ENCODE results near the gene MB21D2.
"Not testable (repeated sequence)": the region's sequence is repeated elsewhere in the genome, so short reads cannot be mapped to it uniquely, and the experiment has no call there.

MB21D2 gene

GRCh38 chr3:192858849-192859585, 58.6 kb downstream of the MB21D2 start:
- no peak for DNase-seq (ENCODE audit: low read depth)

DNA sequence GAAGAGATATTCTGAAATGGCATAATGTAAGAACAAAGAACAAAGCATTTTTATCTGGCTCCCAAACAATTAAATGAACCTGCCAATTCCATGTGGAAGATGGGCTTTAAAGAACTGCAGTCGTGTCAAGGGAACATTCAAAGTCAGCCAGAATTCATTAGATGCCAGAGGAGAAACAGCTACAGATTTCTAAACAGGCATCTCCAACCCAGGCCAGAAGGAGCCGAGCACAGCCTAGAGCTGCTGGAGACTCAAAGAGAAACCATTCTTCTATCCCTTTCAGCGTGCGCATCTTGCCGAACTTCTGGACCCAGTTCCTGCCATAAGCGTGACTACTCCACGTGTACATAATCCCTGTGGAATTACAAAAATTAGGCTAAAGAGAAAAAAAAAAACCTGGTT, 60.4 kb downstream of the MB21D2 start:
- DNase-seq (ENCODE audit: low read depth) = no peak

- no peak for DNase-seq (ENCODE audit: low read depth)
Observed at GRCh38 chr3:192855434-192855833, 62.2 kb downstream of the MB21D2 start.

DNA sequence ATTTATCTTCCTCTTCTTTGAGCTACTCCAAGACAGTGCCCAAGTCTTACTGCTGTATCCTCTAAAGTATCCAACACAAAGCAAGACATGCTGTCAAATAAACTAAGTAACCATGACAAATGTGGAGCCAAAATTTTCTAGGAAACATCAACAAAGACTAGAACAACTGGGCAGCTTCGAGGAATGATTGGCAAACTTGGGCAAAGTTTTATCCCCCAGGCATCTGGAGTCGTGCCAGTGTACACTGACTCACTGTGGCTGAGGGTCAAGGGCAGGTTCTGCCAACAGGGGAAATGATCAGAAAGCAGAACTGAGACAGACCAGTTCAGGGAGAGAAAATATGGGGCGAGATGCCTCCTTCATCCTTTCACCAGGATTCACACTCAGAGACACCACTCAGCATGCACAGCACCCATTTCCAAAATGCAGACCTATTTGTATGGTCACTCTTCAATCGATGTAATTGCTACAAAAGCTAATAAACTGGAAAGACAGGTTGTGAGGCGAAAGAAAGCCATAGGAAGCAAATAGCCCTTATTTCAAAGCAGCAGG, 65.8 kb downstream of the MB21D2 start:
- no peak for DNase-seq (ENCODE audit: low read depth)

GRCh38 chr3:192850451-192850981, 67.1 kb downstream of the MB21D2 start:
- DNase-seq (ENCODE audit: low read depth) = no peak

DNA sequence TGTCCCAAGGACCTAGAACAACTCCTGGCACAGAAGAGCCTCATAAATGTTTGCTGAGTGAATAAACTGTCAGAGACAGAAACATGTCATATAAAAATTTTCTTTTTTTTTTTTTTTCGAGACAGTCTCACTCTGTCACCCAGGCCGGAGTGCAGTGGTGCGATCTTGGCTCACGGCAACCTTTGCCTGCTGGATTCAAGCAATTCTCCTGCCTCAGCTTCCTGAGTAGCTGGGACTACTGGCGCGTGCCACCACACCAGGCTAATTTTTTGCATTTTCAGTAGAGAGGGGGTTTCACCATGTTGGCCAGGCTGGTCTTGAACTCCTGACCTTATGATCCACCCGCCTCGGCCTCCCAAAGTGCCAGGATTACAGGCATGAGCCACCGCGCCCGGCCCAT, 67.8 kb downstream of the MB21D2 start:
- DNase-seq (ENCODE audit: low read depth) = not testable (repeated sequence)

DNA sequence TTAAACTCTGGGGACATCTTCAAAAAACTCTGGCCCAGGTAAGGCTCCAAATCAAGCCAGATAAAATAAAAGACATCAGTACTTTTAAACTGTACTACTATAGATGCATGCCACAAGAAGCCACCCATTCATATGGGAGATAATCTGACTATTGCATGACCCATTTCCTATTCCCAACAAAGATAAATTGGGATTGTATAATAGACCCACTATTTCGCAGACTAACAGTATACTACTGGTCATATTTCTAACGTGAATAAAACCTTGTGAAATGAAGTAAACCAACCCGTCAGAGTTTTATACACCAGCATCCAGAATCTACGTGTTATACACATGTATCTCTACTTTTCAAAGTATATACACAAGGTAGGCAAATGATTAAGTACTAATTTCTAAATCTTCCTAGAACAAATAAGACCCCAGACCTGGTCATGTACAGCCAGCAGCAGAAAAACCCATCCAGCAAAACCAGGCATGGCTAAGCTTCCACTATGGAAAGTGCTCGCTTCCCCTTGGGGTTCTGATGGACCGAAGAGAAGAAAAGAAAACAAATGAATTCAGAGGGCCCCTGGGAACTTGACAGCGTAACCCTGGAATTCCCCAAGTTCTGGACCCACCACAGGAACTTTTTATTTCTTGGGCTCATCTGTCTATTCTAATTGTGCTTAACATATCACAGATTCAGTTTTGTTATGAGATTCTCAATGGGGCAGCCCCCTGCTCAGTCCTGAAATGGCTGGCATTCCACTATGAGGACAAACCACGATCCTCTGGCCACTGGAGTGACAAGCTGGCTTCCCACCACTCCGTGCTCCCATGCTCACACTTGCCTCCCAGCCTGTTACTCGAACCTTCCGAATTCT, 69.1 kb downstream of the MB21D2 start:
- DNase-seq (ENCODE audit: low read depth) = no peak

GRCh38 chr3:192847941-192848340, 69.7 kb downstream of the MB21D2 start:
- no peak for DNase-seq (ENCODE audit: low read depth)

DNA sequence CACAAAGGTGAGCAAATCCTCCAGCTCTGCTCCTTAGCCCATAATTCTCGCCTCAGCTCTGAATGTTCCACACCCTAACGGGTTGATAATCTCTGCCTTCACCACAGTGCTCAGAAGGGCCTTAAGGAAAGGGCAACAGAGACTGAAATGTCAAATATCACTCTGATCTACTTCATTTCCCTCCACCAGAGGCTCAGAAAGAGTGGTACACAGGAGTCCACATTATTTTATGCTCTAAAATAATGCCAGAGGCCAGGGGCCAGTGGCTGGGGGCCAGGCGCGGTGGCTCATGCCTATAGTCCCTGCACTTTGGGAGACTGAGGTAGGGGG, 72.2 kb downstream of the MB21D2 start:
- no peak for DNase-seq (ENCODE audit: low read depth)

- DNase-seq (ENCODE audit: low read depth) = no peak
Observed at GRCh38 chr3:192844836-192845525, 72.7 kb downstream of the MB21D2 start.

GRCh38 chr3:192844486-192844765, 73.2 kb downstream of the MB21D2 start:
- no peak for DNase-seq (ENCODE audit: low read depth)

GRCh38 chr3:192843723-192844485, 73.8 kb downstream of the MB21D2 start:
- no peak for DNase-seq (ENCODE audit: low read depth)

- DNase-seq (ENCODE audit: low read depth) = no peak
Observed at GRCh38 chr3:192843119-192843518, 74.5 kb downstream of the MB21D2 start.

DNA sequence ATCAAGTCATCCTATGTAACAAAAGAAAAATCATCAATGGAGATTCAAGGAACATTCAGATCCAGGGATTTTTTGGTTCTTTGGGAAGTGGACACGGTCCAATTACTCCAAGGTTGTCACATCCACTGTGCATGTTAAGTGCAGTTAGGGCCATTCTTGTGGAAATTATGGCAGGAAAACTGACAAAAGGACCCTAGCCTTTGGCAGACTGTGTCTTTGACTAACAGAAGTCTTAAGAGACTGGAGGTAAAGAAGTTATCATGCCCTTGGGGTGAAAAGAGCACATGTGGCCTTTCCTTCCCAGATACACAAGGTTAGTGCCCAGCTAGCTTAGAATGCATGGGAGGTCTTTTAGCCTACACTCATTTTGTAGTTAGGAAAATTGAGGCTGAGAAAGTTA, 74.9 kb downstream of the MB21D2 start:
- DNase-seq (ENCODE audit: low read depth) = no peak

DNA sequence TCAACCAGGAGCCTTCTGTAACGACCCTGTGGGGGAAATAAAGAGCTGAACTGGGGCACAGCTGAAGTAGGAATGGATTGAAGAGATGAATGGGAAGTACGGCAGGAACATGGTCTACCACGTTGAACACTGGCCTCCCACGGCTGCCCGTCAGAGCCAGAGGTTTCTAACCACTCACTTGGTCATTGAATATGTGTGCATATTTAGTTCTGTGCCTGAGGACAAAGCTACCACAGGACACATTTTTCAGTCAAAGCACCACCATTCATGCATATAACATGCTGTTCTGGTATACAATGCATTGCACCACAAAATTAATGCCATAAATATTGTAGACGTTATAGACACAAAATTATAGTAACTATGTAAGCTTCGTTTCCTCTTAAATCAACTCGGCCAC, 75.5 kb downstream of the MB21D2 start:
- DNase-seq (ENCODE audit: low read depth) = no peak

DNA sequence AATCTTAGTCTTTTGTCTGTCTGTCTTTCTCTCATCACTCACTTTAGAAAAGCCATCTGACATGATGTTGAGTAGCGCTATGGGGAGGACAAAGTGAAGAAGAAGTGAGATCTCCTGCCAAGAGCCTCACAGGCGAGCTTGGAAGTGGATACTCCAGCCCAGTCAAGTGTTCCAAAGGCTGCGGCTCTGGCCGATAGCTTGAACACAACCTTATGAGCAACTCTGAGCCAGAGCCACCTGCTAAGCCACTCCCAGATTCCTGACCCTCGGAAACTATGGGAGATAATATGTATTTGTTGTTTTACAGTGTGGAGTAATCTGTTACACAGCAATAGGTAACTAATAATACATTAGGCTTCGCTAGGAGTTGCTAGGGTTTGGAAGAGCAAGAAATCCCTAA, 76.2 kb downstream of the MB21D2 start:
- DNase-seq (ENCODE audit: low read depth) = no peak

- no peak for DNase-seq (ENCODE audit: low read depth)
Observed at GRCh38 chr3:192840143-192840836, 77.4 kb downstream of the MB21D2 start.

- no peak for DNase-seq (ENCODE audit: low read depth)
Observed at GRCh38 chr3:192835818-192836815, 81.5 kb downstream of the MB21D2 start.

DNA sequence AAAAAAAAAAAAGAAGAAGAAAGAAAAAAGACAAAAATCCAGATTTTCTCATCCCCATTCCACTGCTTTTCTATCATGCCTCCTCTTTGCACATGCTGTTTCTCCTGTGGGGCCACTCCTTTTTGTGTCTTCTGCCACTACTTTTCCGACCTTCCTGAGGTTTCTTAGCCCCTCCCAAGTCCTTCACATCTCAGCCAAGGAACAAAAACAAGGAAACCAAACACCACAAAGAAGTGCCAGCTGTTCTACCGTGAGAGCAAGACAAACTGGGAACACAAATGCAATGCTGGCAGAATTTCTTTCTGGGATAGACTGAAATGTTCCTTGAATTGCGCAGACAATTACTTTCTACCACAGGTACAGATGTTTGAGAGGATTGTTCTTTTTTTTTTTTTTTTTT, 83.2 kb downstream of the MB21D2 start:
- no peak for DNase-seq (ENCODE audit: low read depth)

All from T-helper 22 cell (primary cell).